Stimulated activated CD4-positive, alpha-beta T cell treated with anti-CD3 and anti-CD28 coated beads, Interleukin-1b, Interleukin-23, amount 100 ng/mL, for 1 hour (primary cell): ENCODE data around the gene SLC22A14.

ENCODE experiments used
- DNase-seq, 2 donors: peaks; one replicate each; pipeline ENCODE4 v3.0.0-alpha.2; 2020; ENCODE audit warnings: low read depth in 2 of 2

SLC22A14 gene

DNA sequence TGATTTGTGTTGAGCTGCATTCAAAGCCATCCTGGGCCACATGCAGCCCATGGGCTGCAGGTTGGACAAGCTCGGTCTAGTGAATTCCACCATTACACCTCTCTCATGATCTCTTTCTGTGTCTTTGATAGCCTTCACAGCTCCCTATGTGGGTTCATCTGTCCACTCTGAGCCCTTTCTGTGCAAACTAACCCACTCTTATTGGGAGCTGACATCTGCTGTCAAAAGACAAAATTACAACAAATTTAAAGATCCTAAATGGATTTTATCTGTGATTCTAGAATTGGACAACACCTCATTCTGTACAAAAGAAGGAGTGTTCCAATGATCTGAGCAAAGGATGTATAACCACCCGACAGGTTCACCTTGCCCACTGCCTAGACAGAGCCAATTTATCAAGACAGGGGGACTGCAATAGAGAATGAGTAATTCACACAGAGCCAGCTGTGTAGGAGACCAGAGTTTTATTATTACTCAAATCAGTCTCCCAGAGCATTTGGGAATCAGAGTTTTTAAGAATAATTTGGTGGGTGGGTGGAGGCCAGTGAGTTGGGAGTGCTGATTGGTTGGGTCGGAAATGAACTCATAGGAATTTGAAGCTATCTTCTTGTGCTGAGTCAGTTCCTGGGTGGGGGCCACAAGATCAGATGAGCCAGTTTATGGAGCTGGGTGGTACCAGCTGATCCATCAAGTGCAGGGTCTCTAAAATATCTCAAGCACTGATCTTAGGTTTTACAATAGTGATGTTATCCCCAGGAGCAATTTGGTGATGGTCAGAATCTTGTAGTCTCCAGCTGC, 61.9 kb downstream of the SLC22A14 start:
- no peak for DNase-seq

GRCh38 chr3:38345879-38346586, 63.9 kb downstream of the SLC22A14 start:
- no peak for DNase-seq

DNA sequence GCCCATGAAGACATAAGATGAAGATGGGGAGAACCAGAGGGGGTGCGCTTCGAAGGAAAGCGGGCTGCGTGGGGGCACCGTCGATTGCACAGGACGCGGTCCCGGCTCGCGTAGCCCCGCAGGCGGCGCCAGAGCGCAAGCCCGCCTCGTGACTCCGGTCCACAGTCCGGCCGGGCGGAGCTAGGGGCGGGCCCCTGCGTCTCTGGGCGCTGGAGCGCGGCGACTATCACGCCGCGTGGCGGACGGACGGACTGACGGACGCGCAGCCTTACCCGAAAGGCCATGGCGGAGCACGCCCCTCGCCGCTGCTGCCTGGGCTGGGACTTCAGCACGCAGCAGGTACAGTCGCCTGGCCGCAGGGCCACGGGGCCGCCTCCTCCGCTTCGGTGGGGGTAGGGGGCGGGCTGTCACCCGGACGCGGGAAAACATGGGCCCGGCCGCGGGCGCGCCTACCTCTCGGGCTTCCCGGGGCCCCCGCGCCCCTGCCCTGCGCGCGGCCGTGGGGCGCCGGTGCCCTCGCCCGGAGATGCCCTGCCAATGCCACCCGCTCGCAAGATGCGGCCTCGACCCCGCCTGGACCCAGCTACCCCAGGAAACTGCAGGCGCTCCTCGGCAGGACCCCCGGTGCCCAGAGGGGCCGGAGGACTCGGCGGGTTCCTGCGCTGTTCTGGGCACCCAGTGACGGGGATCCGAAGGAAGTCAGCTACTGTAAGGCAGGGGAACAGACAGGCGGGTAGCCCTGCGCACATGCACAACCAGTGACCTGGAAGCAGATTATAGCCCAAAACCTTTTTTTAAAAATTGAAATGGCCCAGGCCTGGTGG, 64.7 kb downstream of the SLC22A14 start, which contains the start of gene XYLB:
XYLB (plus strand) TSS at position 199 of the 824 bp plus-strand sequence; CDS start at position 283, 84 bp downstream.
- peak; percentile 22 to 54 for DNase-seq

GRCh38 chr3:38347421-38348200, 65.5 kb downstream of the SLC22A14 start:
- DNase-seq: no peak

DNA sequence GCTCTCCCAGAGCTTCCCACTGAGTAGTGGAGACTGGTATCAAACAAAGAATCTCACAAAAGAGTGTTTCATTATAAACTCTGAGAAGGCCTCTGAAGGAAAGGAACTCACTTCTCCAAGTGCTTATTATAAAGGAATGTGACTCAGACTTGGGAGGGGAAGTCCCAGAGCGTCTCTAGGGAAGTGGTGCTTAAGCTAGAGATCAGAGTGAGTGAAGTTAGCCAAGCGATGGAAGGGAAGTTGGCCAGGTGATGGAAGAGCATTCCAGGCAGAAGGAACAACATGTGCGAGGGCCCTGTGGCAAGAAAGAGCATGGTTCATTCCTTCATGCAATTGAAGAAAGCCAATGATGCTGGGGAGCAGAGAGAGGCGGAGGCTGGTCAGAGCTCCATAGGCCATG, 66.8 kb downstream of the SLC22A14 start:
- DNase-seq: no peak

DNA sequence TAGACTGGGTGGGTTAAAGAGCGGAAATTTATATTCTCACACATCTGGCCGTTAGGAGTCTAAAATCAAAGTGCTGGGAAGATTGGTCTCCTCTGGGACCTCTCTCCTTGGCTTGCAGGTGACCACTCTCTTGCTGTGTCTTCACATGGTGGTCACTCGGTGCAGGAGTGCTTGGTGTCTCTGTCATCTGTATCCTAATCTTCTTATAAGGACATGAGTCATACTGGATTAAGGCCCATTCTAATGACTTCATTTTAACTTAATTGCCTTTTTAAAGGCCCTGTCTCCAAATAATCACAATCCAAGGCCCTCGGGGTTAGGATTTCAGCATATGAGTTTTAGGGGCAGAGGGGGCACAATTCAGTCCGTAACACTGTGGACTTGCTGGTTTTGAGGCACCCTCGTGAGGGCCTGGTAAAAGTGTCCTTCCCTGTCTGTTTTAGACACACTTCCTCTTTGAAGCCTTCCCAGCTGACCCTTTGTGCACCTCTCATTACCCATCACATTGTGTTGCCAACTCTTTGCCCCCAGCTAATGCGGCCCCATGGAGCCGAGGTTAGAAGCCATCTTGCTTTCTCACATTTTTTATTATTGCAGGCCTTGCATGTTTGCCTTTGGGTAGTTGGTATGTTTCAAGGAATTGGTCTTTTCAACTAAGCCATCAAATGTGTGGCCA, 67.7 kb downstream of the SLC22A14 start:
- no peak for DNase-seq

DNA sequence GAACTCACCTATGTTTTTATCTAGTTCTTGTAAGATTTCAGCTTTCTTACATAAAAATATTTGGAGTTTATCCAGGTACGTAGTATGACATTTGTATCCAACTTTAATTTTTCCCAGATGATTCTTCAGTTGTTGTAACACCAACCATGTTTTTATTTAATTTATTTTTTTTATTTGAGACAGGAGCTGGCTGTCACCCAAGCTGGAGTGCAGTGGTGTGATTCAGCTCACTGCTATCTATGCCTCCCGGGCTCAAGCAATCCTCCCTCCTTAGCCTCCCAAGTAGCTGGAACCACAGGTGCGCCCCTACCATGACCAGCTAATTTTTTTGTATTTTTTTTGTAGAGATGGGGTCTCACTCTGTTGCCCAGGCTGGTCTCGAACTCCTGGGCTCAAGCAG, 71.1 kb downstream of the SLC22A14 start:
- DNase-seq: no peak

DNA sequence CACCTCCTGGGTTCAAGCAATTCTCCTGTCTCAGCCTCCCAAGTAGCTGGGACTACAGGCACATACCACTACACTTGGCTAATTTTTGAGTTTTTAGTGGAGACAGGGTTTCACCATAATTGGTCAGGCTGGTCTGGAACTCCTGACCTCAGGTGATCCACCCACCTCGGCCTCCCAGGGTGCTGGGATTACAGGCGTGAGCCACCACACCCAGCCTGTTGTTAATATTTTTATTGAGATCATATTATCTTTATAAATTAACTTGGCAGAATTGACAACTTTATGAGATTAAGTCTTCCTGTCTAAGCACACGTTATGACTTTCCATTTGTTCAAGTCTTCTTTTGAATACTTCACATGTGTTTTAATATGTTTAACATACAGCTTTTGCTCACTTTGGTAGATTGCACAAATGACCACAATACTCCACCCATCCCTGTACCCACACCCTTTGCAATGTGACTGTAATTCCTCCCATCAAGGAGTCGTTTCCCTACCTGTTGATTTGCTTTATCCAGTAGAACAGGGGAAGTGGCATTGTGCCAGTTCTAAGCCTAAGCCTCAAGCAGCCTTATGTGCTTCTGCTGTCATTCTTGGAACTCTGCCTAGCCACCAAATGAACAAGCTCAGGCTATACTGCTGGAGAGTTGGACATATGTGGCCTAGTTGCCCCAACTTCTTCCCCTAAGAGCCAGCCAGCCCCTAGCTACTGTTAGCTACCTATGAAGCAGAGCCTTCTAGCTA, 72.7 kb downstream of the SLC22A14 start:
- DNase-seq: no peak

- no peak for DNase-seq
Measured at GRCh38 chr3:38359038-38359437, 76.9 kb downstream of the SLC22A14 start.

GRCh38 chr3:38360345-38360744, 78.3 kb downstream of the SLC22A14 start:
- no peak for DNase-seq

DNA sequence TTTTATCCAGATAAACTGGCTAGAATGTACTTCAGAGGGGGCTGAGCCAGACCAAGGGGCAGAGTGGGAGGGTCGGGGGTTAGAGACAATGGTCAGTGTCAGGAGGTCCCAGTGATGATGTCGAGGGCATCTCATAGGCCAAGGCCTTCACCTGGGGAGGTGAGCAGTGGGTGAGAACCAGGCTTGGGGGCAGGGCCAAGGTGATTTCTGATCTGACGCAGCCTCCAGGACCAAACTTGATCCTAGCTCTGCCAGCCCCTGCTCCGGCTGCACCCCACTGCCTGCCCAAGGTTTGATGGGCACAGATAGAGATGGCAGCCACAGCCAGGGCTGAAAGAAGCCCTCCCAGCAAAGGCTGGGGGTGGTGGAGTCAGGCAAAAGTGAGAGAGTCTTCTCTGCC, 79.4 kb downstream of the SLC22A14 start:
- no peak for DNase-seq

- DNase-seq: no peak
Measured at GRCh38 chr3:38362825-38363224, 80.7 kb downstream of the SLC22A14 start.

- no peak for DNase-seq
Measured at GRCh38 chr3:38364721-38365400, 82.8 kb downstream of the SLC22A14 start.

DNA sequence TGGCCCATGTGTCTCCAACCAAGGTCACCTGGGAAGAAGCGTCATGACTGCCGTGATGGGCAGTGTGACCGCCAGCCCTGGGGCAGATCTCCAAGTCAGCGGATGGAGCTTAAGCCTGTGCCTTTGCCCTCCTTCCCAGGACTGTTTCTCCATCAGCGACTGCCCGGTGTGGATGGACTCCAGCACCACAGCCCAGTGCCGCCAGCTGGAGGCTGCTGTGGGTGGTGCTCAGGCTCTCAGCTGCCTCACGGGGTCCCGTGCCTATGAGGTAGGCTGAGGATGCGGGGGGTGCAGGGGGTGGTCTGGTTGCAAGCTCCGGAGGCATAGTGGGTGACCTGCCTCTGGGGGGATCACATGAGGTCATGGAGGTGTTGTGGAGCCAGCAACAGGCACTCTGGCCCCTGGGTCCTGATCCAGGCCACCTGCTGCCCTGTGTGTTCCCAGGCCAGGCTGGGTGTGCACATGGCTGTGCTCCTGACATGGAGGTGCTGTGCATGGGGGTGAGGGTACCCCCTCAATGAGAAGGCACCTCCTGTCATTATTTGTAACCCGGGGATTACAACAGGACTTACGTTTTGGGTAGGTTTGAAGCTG, 83.5 kb downstream of the SLC22A14 start:
- no peak for DNase-seq

- no peak for DNase-seq
Measured at GRCh38 chr3:38366082-38366481, 84.0 kb downstream of the SLC22A14 start.

GRCh38 chr3:38367779-38368178, 85.7 kb downstream of the SLC22A14 start:
- DNase-seq: no peak
